ENCODE results near the gene PARD3B.

PARD3B gene

GRCh38 chr2:204897561-204897960 is 352.3 kb downstream of the PARD3B start:
- ATAC-seq (no peak), DNase-seq (no peak)

- ATAC-seq (no peak), DNase-seq (no peak)
Measured at GRCh38 chr2:204898928-204899640, 353.8 kb downstream of the PARD3B start.

DNA sequence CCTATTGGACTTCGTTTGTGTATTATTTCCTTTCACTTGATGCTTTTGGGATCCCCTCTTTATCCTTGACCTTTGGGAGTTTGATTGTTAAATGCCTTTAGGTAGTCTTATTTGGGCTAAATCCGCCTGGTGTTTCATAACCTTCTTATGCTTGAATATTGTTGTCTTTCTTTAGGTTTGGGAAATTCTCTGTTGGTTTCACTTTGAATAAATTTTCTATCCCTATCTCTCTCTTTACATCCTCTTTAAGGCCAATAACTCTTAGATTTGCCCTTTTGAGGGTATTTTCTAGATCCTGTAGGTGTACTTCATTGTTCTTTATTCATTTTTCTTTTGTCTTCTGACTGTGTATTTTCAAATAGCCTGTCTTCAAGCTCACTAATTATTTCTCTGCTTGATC is 354.7 kb downstream of the PARD3B start:
- ATAC-seq, result no peak

GRCh38 chr2:204900487-204900886 is 355.2 kb downstream of the PARD3B start:
- no peak for DNase-seq
- ATAC-seq, result no peak

More for the DNA sequence above, 354.7 kb downstream of the PARD3B start:
- no peak for DNase-seq

DNA sequence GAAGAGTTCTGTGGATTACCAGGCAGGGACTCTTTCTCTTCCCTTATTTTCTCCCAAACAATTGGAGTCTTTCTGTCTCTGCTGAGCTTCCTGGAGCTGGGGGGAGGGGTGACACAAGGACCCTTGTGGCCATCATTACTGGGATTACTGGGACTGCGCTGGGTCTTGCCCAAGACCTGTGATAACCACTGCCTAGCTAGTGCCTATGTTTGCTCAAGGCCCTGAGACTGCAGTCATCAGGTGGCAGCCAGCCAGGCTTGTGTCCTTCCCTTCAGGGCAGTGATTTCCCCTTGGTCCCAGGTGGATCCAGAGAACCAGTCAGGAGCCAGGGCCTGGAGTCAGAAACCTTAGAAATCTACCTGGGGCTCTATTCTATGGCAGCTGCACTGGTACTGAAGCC is 355.6 kb downstream of the PARD3B start:
- no peak for DNase-seq
- no peak for ATAC-seq

DNA sequence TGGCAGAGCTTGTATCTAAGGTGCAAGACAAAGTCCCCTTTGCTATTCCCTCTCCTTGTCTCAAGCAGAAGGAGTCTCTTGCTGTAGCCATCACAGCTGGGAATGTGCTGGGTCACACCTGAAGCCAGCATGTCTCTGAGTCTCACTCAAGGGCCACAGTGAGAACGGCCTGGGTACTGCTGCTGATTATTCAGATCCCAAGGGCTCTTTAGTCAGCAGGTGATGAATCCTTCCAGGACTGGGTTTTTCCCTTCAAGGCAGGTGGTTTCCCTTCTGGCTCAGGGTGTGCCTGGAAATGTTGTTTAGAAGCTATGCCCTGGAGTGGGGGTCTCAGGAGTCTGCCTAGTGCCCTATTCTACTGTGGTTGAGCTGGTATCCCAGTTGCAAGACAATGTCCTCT is 356.3 kb downstream of the PARD3B start:
- ATAC-seq (no peak), DNase-seq (no peak)

DNA sequence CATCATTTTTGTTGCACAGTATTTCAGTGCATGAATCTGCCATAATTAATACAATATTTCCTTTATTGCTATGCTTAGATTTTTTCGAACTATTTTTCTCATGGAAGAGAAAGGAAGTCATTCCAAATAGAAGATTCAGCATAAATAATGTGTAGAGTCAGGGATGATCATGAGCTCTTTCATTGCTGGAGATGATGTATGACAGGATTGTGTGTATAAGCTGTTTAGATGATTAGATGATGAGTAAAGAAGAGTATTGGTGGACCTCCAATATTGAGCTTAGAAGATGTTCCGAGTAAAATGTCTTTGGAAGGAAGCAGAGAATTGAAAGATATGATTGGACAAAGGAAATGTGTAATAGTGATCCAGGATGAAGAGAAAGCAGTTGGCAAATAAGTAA is 364.5 kb downstream of the PARD3B start:
- ATAC-seq (no peak), DNase-seq (no peak)

GRCh38 chr2:204913312-204913711 is 368.0 kb downstream of the PARD3B start:
- ATAC-seq (no peak), DNase-seq (no peak)

- ATAC-seq (no peak), DNase-seq (no peak)
Measured at GRCh38 chr2:204913854-204914464, 368.7 kb downstream of the PARD3B start.

DNA sequence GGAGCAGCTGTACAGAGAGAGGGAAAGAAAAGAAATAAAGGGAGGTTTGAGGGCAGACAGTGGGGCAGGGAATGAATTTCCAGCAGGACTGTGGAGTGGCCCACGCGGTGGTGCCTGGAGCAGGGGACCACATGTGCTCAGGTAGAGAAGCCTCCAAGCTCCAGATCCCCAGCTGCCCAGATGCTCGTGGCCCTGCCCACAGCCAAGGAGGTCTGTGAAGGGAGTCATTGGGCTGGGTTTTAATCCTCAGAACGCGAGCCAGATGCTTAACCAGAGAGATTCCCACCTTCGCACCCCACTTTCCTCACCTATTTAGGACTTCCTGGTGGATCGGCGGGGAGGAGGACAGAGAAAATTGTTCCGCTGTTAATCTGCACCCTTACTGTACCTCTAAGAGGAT is 369.4 kb downstream of the PARD3B start:
- DNase-seq (no peak), ATAC-seq (no peak)

DNA sequence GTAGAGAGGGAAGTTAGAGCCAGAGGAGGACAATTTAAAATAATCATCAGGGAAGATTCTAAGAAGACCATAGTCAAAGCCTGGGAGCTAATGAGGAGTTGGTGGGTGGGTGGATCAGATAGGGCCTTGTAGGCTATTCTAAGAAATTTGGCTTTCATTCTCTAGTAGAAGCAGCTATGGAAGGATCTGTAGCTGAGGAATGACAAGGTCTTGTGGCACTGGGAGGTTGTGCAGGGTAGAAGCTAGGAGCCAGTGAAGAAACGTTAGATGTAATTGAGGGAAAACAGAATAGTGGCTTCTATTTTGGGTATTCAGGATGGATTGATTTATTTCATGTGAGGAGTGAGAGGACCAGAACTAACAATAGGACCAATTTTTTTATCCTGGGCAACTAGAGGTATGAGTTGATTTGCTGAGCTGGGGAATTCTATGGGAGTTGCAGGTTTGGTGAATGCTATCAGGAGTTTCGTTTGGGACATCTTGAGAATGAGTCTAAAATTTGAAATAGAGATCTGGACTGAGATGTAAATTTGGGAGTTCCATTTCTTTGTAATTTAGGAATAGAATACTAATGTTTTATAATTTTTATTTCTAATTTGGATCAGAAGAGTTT is 371.9 kb downstream of the PARD3B start:
- DNase-seq (no peak), ATAC-seq (no peak)

DNA sequence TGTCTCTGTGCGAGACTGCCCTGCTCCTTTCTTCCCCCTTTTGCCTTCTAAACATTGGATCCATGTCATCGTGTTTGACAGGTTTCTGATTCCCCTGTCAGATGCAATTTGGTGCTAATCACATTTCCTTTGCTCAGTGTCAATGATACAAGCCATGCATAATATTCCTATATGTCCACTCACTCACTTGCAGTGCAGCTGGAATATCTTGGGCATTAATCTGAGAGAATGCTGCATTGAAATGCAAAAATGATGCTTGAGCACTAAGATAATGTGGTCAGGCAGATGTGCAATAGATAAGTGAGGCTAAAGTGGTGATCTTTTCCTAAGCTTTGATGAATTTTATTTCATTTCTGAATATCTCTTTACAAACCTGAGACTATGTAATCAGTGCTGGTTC is 375.5 kb downstream of the PARD3B start:
- DNase-seq (no peak), ATAC-seq (no peak)

DNA sequence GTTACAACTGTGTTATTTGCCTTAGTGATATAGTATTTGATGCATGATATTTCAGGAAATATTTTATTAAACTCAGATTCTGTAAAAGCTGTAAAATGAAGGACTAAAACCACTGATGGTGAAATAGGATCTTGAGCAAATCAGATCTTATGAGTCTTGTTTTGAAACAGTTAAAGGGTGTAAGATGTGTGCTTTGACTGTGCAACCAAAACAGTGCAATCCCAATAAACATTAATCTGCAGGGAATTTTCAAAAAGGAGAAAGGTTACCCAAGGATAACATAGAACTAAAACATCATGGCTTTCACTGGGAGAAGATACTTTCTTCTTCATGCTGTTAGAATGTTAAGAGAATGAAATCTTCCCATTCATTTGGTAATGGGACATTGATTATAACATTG is 378.7 kb downstream of the PARD3B start:
- ATAC-seq (no peak), DNase-seq (no peak)

DNA sequence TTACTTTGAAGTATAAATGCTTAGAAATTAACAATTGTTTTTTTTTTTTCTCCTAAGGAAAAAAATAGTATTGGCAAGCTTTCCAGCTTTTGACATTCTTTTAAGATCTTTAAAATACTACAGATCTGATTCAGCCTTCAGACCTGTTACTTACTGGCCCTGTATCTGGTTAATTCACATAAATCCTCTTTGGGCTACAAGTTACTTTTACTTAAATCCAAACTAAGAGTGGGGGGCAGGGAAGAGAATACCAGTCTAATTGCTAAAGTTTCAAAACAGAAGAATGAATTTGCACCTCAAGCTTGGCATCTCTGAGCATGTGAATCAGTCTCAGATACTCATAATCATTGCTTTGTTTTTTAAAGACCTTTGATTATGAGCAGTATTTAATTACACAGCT is 386.3 kb downstream of the PARD3B start:
- ATAC-seq, result no peak
- no peak for DNase-seq

- DNase-seq (no peak), ATAC-seq (no peak)
Measured at GRCh38 chr2:204933735-204934374, 388.6 kb downstream of the PARD3B start.

DNA sequence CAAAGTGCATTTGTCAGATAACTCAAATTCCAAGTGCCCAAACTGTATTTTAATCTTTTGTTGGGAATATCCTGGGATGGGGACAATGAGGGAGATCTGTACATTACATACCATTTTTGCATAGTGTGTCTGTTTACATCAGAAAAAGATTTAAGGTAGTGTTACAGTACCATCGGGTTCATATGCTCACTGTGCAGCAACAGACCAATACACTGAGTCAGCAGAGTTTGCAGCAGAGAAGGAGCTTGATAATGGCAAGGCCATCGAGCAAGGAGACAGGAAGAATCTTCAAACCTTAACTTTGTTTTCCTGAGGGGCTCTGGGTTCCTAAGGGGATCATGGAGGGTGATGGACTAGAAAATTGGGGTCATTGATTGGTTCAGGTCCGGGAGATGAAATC is 399.7 kb downstream of the PARD3B start:
- DNase-seq (no peak), ATAC-seq (no peak)

DNA sequence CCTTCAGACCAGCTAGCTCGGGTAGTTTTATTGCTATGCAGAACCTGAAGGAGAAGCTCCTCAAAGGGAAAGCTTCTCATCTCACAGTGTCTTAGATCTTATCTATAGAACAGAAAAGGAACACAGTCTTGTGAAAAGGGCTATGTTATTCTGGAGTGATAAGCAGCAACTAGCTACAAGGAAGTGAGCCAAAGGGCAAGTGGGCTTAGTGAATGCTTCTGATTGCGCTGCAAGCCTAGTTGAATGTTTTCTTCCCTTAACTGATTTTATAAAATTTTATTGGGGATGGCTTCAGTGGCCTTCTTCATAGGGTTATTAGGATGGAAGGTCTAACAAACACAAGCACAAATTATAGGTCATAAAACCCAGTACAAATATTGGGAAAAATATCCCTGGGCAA is 400.1 kb downstream of the PARD3B start:
- no peak for DNase-seq
- no peak for ATAC-seq

DNA sequence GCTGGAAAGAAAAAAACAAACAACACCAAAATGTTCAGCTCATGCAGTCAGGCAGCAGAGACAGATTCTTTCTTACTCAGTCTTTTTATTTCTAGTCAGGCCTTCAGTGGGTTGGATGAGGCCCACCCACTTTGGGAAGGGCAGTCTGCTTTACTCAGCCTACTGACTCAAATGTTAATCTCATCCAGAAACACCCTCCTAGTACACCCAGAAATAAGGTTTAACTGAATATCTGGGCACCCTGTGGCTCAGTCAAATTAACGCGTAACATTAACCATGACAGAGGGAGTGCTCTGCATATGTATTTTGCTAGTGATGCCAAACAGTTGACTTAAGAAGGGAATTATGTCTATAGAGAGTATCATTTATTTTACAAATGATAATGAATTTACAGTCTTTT is 401.6 kb downstream of the PARD3B start:
- no peak for DNase-seq
- ATAC-seq, result no peak

GRCh38 chr2:204947405-204947804 is 402.1 kb downstream of the PARD3B start:
- DNase-seq, result no peak
- no peak for ATAC-seq

DNA sequence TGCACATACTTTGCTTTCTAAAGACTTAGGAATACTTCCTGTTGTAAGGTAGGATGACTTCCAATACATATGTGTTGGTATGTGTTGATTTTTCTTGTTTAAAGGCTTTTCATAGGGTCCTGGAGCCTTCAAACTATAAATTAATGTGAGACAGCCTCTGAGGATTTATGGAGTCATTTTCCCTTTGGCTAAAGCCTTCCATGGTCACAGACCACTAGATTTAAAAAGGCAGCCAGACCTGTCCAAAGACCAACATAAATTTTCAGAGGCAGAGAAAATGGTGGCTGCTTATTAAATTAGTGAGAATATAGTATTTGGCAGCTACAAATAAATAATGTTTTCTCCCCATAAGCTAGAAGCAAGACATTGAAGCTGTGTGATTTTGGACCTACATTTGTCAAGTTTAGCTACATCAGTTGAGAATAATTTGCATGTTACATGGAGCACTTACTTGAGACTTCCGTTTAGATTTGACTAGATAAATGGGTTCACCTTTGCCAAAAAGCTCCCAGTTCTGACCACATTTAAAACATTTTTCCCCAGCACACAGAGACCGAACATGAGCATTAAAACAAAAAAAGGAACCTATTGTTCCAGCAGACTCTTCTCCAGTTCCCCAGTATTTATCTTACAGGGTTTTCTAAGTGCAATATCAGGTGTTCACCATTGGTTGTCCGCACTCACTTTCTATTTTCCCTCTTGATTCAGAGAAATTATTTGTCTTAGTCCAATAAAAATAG is 402.9 kb downstream of the PARD3B start:
- DNase-seq, result no peak

DNA sequence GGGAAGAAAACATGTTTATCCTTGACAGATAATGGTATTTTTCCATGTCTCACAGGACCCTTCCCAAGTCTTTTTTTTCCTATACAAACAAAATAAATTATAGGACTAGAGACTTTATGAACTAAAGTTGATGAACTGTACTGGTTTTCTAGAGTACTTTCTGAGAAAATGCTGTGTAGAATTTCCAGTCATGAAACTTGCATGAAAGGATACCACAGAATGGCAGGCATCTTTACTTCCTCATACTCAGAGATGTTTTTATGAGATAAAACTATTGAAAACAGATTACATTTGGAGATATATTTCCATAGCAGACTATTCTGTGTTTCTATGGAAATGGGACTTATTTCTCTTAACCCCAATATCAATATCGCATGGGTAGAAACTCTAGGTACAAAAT is 403.5 kb downstream of the PARD3B start:
- no peak for DNase-seq
- ATAC-seq, result no peak

More for the DNA sequence above, 402.9 kb downstream of the PARD3B start:
- no peak for ATAC-seq

- no peak for DNase-seq
- no peak for ATAC-seq
Measured at GRCh38 chr2:204950695-204951346, 405.5 kb downstream of the PARD3B start.

All from stimulated activated naive CD8-positive, alpha-beta T cell treated with anti-CD3 and anti-CD28 coated beads, Interleukin-15, Interleukin-2, amounts not matched to agents 100 U/mL and 50 U/mL, for 24 hours (primary cell).